GM12892 (cell line): ENCODE results near the gene PFKFB3.

Experiments used
- POLR2A ChIP-seq: IDR thresholded peaks from 2 replicates; pipeline ENCODE4 v1.6.1; 2011; ENCODE audit warnings: low read depth, low read length, control low read depth
- POLR2AphosphoS5 ChIP-seq: IDR thresholded peaks from 2 replicates; pipeline ENCODE4 v1.6.1; 2011; ENCODE audit warnings: low read depth, low read length, control low read depth
- TAF1 ChIP-seq: IDR thresholded peaks from 2 replicates; pipeline ENCODE4 v1.6.1; 2011; ENCODE audit warnings: low read depth, mild to moderate bottlenecking, control low read depth, low read length, borderline replicate concordance

DNA sequence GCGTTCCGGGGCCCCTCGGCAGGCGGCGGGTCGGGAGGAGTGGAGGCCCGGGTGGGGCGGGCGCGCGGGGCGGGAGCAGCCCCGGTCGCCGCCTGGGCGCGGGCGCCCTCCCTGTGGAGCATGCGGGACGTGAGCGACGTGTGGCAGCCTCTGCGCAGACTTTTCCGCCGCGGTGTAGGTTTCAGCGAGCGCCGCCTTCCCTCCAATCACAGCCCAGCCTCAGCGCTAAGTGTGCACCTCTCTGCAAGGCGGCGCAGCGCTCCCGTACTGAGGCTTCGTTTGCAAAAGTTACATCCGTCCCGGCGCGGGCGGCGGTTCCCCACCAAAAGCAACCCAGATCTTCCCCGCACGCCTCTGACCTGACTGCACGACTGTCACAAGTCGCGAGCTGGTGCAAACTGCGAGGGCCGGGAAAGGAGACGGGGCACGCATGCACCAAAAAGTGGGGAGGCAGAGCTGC, 1.2 kb upstream of the PFKFB3 start:
- TF ChIP-seq POLR2A (no peak; the same call in 1 of the 2 replicates), TAF1 (no peak), POLR2AphosphoS5 (no peak)
